GM19193 (cell line): ENCODE data around the gene THPO.

Experiments used
- POLR2A ChIP-seq: IDR thresholded peaks from 4 replicates; pipeline ENCODE4 v1.6.1; 2011; ENCODE audit not compliant: insufficient read depth, insufficient read length; ENCODE audit errors: extremely low read depth

THPO gene

DNA sequence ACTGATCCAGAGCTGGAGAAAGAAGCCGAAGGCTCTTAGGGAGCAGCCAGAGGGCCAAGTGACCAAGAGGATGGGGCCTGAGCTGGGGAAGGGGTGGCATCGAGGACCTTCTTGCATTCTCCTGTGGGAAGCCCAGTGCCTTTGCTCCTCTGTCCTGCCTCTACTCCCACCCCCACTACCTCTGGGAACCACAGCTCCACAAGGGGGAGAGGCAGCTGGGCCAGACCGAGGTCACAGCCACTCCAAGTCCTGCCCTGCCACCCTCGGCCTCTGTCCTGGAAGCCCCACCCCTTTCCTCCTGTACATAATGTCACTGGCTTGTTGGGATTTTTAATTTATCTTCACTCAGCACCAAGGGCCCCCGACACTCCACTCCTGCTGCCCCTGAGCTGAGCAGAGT is 11.4 kb upstream of the THPO start:
- no peak for TF ChIP-seq POLR2A

DNA sequence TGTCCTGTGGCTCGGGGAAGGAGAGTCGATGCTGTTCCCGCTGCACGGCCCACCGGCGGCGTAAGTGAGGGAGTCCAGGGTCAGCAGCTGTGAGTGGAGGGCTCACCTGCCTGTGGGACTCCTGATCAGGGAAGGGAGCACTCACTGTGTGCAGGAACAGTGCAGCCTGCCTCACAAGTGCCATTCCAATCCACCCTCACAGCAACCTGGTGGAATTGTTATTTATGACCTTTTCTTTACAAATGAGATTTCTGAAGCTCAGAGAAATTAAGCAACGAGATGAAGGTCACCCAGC is 10.9 kb upstream of the THPO start:
- no peak for TF ChIP-seq POLR2A

DNA sequence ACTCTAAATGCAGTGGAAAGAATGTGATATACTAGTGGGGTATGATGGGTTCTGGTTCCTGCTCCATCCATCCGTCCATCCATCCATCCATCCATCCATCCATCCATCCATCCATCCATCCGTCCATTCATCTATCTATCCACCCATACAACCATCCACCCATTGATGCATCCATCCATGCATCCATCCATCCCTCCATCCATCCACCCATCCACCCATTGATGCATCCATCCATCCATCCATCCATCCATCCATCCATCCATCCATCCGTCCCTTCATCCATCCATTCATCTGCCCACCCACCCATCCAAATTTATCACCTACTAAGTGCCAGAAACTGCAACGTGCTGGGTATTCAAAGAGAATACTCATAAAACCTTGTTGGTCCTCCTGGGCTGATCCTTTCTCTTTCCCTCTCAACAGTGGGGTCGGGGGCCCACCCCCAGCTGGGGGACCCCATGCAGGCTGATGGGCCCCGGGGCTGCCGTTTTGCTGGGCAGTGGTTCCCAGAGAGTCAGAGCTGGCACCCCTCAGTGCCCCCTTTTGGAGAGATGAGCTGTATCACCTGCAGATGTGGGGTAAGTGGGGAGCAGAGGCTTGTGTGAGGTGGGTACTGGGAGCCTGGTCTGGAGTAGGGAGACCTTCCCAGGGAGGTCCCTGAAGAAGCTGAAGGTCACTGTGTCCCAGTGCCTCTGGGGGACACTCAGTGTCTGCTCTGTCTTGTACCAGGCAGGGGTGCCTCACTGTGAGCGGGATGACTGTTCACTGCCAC is 10.3 kb upstream of the THPO start:
- TF ChIP-seq POLR2A, result no peak

DNA sequence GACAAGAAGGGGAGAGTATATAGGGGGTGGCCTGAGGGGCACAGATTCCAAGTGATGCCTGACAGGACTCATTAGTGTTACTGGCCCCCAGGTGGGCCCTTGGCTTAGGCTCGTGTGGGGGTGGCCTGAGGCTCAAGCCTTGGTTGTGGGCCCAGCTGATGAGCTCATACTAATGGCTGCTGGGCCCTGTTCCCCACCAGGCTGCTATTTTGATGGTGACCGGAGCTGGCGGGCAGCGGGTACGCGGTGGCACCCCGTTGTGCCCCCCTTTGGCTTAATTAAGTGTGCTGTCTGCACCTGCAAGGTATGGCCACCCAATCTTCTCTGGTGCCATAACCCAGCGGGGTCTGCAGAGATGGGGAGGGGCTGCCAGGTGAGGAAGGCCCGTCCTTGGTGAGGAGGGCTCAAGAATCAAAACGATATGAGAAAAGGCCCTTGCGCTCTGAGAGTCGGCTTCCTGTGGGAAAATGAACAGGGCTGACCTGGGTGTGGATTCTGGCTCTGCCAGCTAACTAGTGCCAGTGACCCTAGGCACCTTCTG is 9.2 kb upstream of the THPO start:
- TF ChIP-seq POLR2A, result no peak

DNA sequence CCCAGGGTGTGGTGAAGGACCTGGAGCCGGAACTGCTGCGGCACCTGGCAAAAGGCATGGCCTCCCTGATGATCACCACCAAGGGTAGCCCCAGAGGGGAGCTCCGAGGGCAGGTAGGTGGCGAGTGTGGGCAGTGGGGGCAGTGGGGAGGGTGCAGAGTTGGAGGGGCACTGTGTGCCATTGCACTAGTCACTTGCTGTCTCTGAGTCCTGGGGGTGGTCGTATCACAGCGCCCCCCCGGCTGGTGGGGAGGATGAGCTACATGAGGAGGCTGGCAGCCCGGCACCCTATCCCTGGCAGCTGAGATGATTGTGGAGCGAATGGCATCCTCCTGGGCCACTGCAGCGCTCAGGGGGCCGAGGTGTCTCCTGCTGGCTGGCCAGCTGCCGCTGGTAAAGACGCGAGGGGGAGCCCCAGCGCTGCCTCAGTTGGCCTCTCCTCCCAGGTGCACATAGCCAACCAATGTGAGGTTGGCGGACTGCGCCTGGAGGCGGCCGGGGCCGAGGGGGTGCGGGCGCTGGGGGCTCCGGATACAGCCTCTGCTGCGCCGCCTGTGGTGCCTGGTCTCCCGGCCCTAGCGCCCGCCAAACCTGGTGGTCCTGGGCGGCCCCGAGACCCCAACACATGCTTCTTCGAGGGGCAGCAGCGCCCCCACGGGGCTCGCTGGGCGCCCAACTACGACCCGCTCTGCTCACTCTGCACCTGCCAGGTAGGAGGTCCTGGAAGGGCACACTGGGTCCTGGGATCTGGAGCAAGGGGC is 8.2 kb upstream of the THPO start:
- TF ChIP-seq POLR2A, result no peak

DNA sequence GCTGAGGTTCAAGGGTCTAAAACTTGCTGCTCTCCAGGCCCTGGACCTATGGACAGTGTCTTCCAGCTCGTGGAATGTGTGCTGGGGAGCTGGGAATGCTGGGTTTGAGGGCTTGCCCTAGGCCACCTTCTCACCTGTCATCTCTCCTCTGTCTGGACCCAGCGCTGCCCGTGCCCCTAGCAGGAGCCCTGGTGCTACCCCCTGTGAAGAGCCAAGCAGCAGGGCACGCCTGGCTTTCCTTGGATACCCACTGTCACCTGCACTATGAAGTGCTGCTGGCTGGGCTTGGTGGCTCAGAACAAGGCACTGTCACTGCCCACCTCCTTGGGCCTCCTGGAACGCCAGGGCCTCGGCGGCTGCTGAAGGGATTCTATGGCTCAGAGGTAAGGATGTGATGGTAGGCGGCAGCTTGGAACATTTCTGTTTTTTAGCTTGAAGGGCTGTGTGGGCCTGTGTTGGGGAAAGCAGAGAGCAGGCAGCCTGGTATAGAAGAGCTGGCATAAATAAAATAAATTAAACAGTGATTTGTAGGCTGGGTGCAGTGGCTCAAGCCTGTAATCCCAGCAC is 6.9 kb upstream of the THPO start:
- no peak for TF ChIP-seq POLR2A

DNA sequence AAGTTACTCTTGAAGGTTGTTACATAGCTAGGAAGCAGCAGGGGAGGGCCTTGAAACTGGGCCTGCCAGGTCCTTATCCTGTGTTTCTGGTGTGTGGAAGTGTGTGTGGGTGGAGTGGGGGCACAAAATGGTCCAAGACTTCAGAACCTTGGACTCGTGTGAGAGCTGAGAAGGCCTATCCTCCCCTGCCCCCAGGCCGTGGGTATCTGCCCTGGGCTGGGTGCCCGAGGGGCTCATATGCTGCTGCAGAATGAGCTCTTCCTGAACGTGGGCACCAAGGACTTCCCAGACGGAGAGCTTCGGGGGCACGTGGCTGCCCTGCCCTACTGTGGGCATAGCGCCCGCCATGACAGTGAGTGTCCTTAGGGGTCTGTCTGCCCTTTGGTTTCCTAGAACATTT is 6.3 kb upstream of the THPO start:
- no peak for TF ChIP-seq POLR2A

DNA sequence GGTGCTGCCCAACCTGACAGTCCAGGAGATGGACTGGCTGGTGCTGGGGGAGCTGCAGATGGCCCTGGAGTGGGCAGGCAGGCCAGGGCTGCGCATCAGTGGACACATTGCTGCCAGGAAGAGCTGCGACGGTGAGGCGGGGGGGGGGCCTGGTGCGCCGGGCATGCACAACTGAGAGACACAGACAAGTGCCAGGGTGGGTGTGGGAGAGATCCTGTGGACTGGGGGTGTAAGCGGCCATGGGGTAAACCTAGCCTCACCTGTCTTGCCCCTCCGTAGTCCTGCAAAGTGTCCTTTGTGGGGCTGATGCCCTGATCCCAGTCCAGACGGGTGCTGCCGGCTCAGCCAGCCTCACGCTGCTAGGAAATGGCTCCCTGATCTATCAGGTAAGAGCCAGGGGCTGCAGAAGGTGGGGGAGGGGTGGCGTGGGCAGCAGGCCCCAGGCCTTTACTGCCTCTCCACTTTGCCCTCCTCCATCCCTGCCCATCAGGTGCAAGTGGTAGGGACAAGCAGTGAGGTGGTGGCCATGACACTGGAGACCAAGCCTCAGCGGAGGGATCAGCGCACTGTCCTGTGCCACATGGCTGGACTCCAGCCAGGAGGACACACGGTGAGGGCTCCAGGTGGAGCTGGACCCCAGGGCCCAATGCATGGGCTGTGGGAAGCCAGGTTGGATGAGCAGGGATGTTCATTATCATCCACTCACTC is 5.2 kb upstream of the THPO start:
- TF ChIP-seq POLR2A, result no peak

DNA sequence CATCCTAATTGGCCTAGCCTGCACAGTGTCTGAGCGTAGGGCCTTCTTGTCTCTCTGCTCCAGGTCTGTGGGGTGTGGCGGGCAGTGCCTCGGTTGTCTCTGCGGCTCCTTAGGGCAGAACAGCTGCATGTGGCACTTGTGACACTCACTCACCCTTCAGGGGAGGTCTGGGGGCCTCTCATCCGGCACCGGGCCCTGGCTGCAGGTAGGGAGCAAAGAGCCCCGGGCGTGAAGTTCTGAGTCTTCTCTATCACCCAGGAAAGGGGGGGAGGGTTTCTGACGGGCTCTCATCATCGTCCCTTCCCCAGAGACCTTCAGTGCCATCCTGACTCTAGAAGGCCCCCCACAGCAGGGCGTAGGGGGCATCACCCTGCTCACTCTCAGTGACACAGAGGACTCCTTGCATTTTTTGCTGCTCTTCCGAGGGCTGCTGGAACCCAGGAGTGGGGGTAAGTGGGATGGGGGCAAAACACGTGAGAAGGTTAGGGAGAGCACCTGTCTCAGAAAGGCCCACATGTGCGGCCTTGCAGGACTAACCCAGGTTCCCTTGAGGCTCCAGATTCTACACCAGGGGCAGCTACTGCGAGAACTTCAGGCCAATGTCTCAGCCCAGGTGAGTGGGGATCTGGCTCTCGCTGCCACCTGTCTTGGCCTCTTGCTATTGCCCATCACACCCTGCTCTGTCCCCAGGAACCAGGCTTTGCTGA is 4.5 kb upstream of the THPO start:
- no peak for TF ChIP-seq POLR2A

DNA sequence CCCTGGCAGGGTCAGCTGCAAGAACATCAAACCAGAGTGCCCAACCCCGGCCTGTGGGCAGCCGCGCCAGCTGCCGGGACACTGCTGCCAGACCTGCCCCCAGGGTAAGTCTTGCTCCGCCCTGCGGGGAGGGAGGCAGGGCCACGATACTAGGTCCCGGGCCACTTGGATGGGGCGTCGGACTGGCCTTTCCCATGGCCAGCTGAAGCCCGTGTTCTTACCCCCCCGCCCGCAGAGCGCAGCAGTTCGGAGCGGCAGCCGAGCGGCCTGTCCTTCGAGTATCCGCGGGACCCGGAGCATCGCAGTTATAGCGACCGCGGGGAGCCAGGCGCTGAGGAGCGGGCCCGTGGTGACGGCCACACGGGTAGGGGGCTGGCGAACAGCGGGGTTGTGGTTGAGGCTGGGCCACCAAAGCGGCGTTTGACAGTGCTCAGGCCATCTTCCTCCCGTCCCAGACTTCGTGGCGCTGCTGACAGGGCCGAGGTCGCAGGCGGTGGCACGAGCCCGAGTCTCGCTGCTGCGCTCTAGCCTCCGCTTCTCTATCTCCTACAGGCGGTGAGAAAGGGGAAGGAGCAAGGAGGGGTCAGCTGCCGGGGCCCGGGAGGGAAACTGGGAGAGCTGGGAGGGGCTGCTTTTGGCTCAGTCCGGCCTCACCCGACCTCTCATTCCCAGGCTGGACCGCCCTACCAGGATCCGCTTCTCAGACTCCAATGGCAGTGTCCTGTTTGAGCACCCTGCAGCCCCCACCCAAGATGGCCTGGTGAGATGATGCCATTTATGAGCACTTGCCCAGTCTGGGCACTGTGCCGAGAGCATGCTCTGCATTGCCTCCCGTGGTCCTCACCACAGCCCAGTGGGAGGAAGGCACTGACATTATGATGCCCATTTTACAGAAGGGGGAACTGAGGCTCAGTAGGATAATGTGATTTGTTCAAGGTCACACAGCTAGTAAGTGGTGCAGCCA is 3.5 kb upstream of the THPO start:
- TF ChIP-seq POLR2A, result no peak

DNA sequence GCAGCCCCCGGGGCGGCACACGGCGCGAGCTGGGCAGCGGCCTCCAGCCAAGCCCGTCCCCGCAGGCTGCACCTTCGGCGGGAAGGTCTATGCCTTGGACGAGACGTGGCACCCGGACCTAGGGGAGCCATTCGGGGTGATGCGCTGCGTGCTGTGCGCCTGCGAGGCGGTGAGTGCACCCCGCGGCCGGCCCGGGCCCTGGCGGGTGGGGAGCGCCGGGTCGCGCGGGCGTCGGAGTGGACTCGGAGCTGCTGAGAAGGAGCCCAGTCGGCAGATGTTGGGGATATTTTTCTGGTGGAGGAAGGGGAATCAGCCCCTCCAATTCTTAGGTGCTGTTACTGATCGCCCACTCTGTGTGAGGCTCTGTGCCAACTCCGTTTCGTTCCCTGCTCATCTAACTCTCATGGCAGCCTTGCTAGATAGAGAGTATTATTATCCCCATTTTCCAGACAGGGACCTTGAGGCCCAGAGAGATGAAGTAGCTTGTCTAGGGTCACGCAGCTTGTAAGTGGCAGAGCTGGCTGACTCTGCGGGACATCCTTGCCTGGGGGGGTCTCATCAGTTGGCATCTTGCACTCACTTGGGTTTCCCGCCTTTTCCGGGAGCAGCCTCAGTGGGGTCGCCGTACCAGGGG is 2.7 kb upstream of the THPO start:
- TF ChIP-seq POLR2A, result no peak

DNA sequence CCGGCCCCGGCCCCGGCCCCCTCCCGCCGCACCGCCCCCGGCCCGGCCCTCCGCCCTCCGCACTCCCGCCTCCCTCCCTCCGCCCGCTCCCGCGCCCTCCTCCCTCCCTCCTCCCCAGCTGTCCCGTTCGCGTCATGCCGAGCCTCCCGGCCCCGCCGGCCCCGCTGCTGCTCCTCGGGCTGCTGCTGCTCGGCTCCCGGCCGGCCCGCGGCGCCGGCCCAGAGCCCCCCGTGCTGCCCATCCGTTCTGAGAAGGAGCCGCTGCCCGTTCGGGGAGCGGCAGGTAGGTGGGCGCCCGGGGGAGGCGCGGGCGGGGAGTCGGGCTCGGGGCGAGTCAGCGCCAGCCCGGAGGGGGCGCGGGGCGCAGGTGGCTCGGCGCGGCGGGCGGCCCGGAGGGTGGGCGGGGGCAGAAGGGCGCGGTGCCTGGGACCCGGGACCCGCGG is 2.2 kb upstream of the THPO start:
- no peak for TF ChIP-seq POLR2A
